ENCODE data around the gene ZNF770. TPM values are rescaled to one million over a fixed set of nuclear protein-coding genes. Genes with fewer than 3 reads are reported as not detected.

The ZNF770 gene
- total and polyA plus RNA-seq, 9 of the 15 experiments (the other 6 are each of a cell fraction or from before 2014, with no cell fraction given) = 3.4 to 50.8 (median 40.3) TPM

DNA sequence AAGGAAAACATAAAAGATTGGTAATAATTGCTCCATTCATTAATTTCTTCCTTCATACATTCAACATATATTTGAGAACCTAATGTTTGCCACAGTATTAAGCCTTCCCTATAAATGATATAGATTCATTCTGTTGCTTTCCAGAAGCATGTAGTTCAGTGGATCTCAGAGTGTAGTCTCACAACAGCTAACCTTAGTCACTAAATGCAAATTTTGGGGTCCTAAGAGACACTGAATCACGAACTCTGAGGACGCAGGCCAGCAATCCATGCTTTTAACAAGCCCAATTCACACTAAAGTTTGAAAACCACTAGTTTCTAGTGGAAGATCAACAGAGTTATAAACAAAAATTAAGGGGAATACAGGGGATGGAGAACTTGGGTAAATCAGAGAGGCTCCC lies 11.3 kb downstream of the ZNF770 start:
- BruUV-seq (replicated peaks) = no TSS peak
- FAIRE-seq = no peak
- CTCF ChIA-PET (ENCODE audit: low intra/inter-chr PET ratio) = no interaction called here

GRCh38 chr15:34976073-34976472 lies 12.0 kb downstream of the ZNF770 start:
- H3K27me3 ChIP-seq (ENCODE audit: control insufficient read depth in 2 of 2, insufficient read depth in 2 of 2, low read length in 2 of 2) = no peaks in the 10 kb centered on the region
- H2AFZ ChIP-seq (ENCODE audit: low read depth, low read length) = no peak overlapping the region
- CTCF ChIA-PET (ENCODE audit: low intra/inter-chr PET ratio) = no interaction called here
- H3K9ac ChIP-seq (ENCODE audit: insufficient read depth in 1 of 2, low read depth in 2 of 2, low read length in 2 of 2) = no peak overlapping the region
- H3K4me1 ChIP-seq (replicated peaks in 1 of 2; ENCODE audit: control insufficient read depth in 2 of 2, insufficient read depth in 2 of 2, low read length in 2 of 2) = peaks cover 2 to 5% of the 10 kb centered on the region in 2 experiments; a peak in 3 of 5 replicates
- H3K36me3 ChIP-seq (ENCODE audit: control insufficient read depth, insufficient read depth, low read length) = peaks cover 9% of the 10 kb centered on the region; the same call in 2 of the 3 replicates
- DNase-seq (ENCODE audit: extremely low read depth in 1 of 4, low spot score in 3 of 4) (no peak), FAIRE-seq (no peak), ATAC-seq (no peak)
- TF ChIP-seq NELFE (IDR thresholded peaks at IDR 0.05; ENCODE audit: insufficient read depth, insufficient read length) = no peak
- no peak for TF ChIP-seq KDM2B (CRISPR knock-in tag; IDR thresholded peaks at IDR 0.05)
- TF ChIP-seq RBM25 (IDR thresholded peaks at IDR 0.05; ENCODE audit: low read depth, low read length, severe bottlenecking) = no peak
- no peak for TF ChIP-seq ASH1L (IDR thresholded peaks at IDR 0.05; ENCODE audit: borderline replicate concordance, low read depth, partially characterized antibody)
- TF ChIP-seq BCOR (IDR thresholded peaks at IDR 0.05) = no peak
- no peak for TF ChIP-seq ZNF518B (CRISPR knock-in tag; IDR thresholded peaks at IDR 0.05)
- no peak for TF ChIP-seq ZNF12 (CRISPR knock-in tag; IDR thresholded peaks at IDR 0.05)
- no peak for TF ChIP-seq GABPB1 (CRISPR knock-in tag; IDR thresholded peaks at IDR 0.05)
- no peak for TF ChIP-seq ELK3 (CRISPR knock-in tag; IDR thresholded peaks at IDR 0.05)
- TF ChIP-seq SMC3 (conservative IDR thresholded peaks at IDR 0.05; ENCODE audit: insufficient read depth, low read depth, low read length) = no peak
- H3K79me2 ChIP-seq (ENCODE audit: control insufficient read depth, insufficient read depth, low read length) = no peaks in the 10 kb centered on the region
- no peaks in the 10 kb centered on the region for H3K9me1 ChIP-seq (ENCODE audit: control insufficient read depth, insufficient read depth, low read length)
- H3K4me3 ChIP-seq = no peak overlapping the region
- H3K4me2 ChIP-seq (ENCODE audit: insufficient read depth, low read length) = no peak overlapping the region
- in situ Hi-C loops (cut with MboI) = no loop called here
- H3K27ac ChIP-seq (ENCODE audit: extremely low read depth, low read depth, low read length) = no peak overlapping the region
- WGBS (ENCODE audit: insufficient coverage, low coverage, missing lambda C conversion rate) = 82% methylated on average over 2 of the region's 2 CpGs
- BruUV-seq (replicated peaks) = no TSS peak
- no peaks in the 10 kb centered on the region for H3K9me3 ChIP-seq (replicated peaks; ENCODE audit: control insufficient read depth, insufficient read depth, low read depth, low read length)
- POLR2A ChIA-PET = interaction anchor here (0.9 to 2.0 kb wide), 3 partner anchors 9 to 12 kb away, joined by 6 to 16 read pairs (median 6); partner anchors contain the start of gene ZNF770
- H4K20me1 ChIP-seq (replicated peaks; ENCODE audit: control insufficient read depth, insufficient read depth, low read length) = no peaks in the 10 kb centered on the region
- intact Hi-C loops (cut with micrococcal nuclease) = no loop called here

More for the DNA sequence above, 11.3 kb downstream of the ZNF770 start:
- DNase-seq (ENCODE audit: extremely low read depth in 1 of 4, low spot score in 3 of 4) (no peak), ATAC-seq (no peak)
- Histone ChIP-seq H3K36me3 (ENCODE audit: control insufficient read depth, insufficient read depth, low read length) (peaks cover 16% of the 10 kb centered on the region), H3K9me1 (ENCODE audit: control insufficient read depth, insufficient read depth, low read length) (no peaks in the 10 kb centered on the region), H2AFZ (ENCODE audit: low read depth, low read length) (no peak overlapping the region), H3K27ac (ENCODE audit: extremely low read depth, low read depth, low read length) (no peak overlapping the region), H3K4me1 (replicated peaks in 1 of 2; ENCODE audit: control insufficient read depth in 2 of 2, insufficient read depth in 2 of 2, low read length in 2 of 2) (peaks cover 2 to 5% of the 10 kb centered on the region in 2 experiments; a peak in 3 of 5 replicates), H3K9me3 (replicated peaks; ENCODE audit: control insufficient read depth, insufficient read depth, low read depth, low read length) (no peaks in the 10 kb centered on the region), H3K9ac (ENCODE audit: insufficient read depth in 1 of 2, low read depth in 2 of 2, low read length in 2 of 2) (no peak overlapping the region), H3K4me2 (ENCODE audit: insufficient read depth, low read length) (no peak overlapping the region), H4K20me1 (replicated peaks; ENCODE audit: control insufficient read depth, insufficient read depth, low read length) (no peaks in the 10 kb centered on the region), H3K4me3 (no peak overlapping the region), H3K79me2 (ENCODE audit: control insufficient read depth, insufficient read depth, low read length) (no peaks in the 10 kb centered on the region), H3K27me3 (ENCODE audit: control insufficient read depth in 2 of 2, insufficient read depth in 2 of 2, low read length in 2 of 2) (no peaks in the 10 kb centered on the region)
- TF ChIP-seq TCF7 (IDR thresholded peaks at IDR 0.05; ENCODE audit: borderline replicate concordance) = no peak
- TF ChIP-seq ILF3 (IDR thresholded peaks at IDR 0.05; ENCODE audit: borderline replicate concordance) = no peak
- no peak for TF ChIP-seq SNIP1 (IDR thresholded peaks at IDR 0.05; ENCODE audit: low read depth)
- TF ChIP-seq LEF1 (IDR thresholded peaks at IDR 0.05) = no peak
- intact Hi-C loops (cut with micrococcal nuclease) (no loop called here), in situ Hi-C loops (cut with MboI) (no loop called here)
- 89% methylated on average over 2 of the region's 2 CpGs for WGBS (ENCODE audit: insufficient coverage, low coverage, missing lambda C conversion rate)
- POLR2A ChIA-PET = interaction anchor here (0.5 to 2.0 kb wide), 4 partner anchors 9 to 254 kb away, joined by 3 to 16 read pairs (median 6); partner anchors contain the start of gene ZNF770

Measured in K562 (cell line).